NCI-H510A (cell line): ENCODE data around the gene EXOC6.
"Not testable (repeated sequence)": the region's sequence is repeated elsewhere in the genome, so short reads cannot be mapped to it uniquely, and the experiment has no call there.

Experiments used
- DNase-seq: peaks from one replicate; lab custom pipeline; 2025; lab: John Stamatoyannopoulos, UW

The EXOC6 gene

GRCh38 chr10:92946491-92946890 is 98.2 kb downstream of the EXOC6 start:
- DNase-seq, result no peak

DNA sequence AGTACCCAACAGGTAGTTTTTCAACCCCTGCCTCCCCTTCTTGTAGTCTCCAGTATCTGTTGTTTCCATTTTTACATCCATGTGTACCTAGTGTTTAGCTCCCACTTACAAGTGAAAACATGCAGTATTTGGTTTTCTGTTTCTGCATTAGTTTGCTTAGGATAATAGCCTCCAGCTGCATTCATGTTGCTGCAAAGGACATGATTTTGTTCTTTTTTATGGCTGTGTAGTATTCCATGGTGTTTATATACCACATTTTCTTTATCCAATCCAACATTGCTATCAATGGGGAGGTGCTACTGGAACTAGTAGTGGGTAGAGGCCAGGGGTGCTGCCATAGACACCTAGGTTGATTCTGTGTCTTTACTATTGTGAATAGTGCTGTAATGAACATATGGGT is 104.3 kb downstream of the EXOC6 start:
- not testable (repeated sequence) for DNase-seq

DNA sequence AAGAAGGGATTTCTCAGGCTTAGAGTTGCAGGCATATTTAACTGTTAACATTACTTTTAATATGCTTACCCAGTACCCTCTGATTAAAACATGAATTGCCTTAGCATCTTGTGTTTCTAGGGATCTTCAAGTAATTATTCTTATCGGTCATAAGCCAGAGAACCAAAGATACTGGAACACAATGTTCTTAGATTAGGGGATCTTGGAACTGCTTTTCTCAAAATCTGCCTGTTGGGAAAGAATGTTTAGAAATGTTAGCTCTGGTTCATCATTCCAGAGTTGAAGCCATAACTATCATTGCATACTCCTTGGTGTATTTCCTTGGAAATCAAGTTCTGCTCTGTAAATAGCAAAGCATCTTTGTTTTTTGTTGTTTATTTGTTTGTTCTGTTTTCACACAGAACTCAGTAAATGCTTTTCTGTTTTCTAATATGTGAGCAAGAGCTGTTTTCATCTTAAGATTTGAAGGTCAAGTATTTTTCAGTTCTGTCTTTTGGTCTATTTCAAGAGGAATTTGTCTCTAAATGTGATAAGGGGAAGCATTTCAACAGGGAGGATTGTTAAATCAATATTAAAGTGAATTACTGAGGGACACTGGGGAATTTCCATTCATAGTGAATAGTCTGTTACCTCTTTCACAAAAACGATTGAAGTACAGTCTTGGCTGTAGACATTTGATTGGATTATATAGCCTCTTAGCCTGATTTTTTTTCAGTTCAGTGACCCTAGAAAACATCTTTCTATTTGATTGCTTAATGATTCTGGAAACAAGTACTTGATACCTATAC is 109.1 kb downstream of the EXOC6 start:
- DNase-seq, result no peak

DNA sequence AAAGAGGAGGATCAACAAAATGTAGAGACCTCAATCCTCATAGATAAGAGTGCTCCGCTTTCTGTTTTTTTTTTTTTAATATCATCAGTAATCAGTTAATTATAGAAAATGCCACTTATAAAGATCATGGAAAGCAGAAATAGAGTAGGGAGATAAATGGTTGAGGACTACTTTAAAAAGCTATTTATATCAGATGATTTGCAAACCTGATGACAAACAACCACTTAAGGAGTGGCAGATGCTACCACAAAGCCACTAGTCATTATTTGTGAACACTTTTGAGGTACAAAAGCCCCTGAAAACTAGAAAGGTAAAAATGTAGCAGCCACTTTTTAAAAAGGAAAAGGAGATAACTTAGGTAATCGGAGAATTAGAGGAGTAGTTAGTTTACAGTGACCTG is 113.3 kb downstream of the EXOC6 start:
- DNase-seq, result no peak

DNA sequence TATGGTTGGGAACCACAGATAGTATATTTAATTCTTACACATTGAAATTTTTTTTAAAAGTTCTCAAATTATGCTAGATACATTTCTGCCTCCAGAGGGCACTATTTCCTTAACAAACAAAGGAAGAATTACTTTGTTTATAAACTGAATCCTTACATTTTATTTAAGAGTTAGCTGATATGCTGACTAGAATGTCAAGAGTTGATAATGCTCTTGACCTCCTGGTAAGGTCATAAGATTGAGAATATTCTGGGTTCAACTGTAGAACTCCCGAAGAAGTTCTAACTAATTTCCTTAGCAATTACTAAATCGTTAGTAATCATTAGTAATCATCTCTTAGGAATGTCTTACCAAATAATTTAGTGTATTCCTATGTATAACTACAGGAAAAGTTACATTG is 117.0 kb downstream of the EXOC6 start:
- no peak for DNase-seq

GRCh38 chr10:92967641-92968040 is 119.3 kb downstream of the EXOC6 start:
- DNase-seq, result no peak

- no peak for DNase-seq
Observed at GRCh38 chr10:92969151-92969550, 120.8 kb downstream of the EXOC6 start.

DNA sequence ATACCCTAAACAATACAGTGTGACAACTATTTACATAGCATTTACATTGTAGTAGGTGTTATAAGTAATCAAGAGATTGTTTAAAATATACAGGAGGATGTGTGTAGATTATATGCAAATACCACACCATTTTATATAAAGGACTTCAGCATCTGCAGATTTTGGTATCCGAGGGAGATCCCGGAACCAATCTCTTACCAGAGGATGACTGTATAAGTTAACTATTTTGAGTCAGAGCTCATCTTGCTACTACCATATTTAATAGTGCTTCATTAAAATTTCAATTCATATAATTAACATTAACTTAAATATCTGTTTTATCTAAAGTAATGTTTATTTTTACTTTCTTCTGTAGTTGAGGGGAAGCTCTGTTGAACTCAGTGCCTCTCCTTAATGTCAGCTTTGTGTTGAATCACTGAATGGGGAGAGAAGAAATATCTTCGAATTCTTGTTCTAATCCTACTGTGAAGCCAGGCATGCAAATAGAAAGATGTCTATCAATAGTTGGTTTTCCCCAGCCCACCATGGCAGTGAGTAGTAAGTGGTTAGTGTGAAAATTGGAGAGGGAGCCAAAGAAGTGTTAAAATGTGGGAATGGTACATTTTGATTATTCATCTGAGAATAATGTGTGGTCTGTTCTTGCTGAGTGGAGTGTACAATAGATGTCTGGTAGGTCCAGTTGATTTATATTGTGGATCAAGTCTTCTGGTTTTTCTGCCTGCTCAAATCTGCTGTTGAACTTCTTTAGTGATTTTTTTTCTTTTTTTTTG is 122.2 kb downstream of the EXOC6 start:
- no peak for DNase-seq

- DNase-seq, result no peak
Observed at GRCh38 chr10:92972066-92972870, 123.9 kb downstream of the EXOC6 start.

GRCh38 chr10:92972886-92973285 is 124.6 kb downstream of the EXOC6 start:
- no peak for DNase-seq

DNA sequence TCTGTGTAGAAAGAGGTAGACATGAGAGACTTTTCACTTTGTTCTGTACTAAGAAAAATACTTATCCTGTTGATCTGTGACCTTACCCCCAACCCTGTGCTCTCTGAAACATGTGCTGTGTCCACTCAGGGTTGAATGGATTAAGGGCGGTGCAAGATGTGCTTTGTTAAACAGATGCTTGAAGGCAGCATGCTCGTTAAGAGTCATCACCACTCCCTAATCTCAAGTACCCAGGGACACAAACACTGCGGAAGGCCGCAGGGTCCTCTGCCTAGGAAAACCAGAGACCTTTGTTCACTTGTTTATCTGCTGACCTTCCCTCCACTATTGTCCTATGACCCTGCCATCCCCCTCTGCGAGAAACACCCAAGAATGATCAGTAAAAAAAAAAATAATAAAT is 128.0 kb downstream of the EXOC6 start:
- DNase-seq, result not testable (repeated sequence)

DNA sequence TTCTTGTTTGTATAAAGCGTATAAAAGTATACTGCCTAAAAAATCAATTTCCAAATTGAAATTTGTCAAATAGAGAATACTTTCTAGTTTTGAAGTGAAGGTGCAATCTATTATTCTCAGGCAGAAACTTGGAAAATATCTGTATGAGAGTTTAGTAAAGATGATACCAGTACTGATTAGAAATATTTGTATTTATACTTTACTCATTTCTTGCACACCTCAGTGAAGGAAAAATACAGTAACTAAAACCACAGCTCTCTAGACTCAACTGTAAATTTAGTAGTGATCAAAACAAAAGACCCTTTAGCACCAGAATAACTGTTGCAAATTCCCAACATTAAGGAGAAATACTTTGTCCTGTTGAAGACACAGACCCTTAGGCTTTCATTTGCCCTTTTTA is 140.9 kb downstream of the EXOC6 start:
- DNase-seq, result no peak

GRCh38 chr10:92990615-92991014 is 142.3 kb downstream of the EXOC6 start:
- DNase-seq, result no peak

GRCh38 chr10:92991513-92991912 is 143.2 kb downstream of the EXOC6 start:
- no peak for DNase-seq

- no peak for DNase-seq
Observed at GRCh38 chr10:92993699-92994272, 145.5 kb downstream of the EXOC6 start.

- no peak for DNase-seq
Observed at GRCh38 chr10:92995509-92995908, 147.2 kb downstream of the EXOC6 start.

DNA sequence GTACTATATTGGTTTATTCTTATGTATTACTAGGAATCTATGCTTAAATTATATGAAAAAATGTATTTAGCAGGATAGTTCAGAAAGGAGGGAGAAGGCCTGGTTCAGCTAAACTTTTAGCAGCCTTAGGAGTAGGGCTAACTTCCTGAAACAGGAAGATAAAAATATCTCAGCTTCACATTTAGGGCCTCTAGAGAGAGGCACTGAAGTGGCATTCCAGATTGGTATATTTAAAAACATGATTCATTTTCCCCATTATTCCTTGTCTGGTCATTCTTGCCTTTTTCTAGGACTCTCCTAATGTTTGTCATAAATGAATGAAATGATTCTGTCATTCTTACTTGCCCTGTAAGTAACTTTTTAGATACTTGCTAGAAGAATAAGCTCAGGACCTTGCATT is 149.3 kb downstream of the EXOC6 start:
- DNase-seq, result no peak

DNA sequence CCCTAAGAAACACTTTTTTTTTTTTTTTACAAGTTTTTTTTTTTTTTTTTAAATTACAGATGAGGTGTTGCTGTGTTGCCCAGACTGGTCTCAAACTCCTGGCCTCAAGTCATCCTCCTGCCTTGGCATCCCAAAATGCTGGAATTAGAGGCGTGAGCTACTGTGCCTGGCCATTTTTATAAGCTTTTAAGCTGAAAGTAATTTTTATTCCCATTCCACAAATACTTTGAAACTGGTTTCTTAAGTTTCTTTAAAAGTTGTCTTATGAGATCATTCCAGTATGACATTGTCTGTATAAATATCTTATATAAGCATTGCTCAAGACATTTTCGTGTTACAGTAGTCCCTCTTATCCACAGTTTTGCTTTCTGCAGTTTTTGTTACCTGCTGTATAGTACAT is 150.9 kb downstream of the EXOC6 start:
- DNase-seq, result no peak

- no peak for DNase-seq
Observed at GRCh38 chr10:93006435-93007039, 158.2 kb downstream of the EXOC6 start.

- no peak for DNase-seq
Observed at GRCh38 chr10:93015722-93016121, 167.4 kb downstream of the EXOC6 start.

DNA sequence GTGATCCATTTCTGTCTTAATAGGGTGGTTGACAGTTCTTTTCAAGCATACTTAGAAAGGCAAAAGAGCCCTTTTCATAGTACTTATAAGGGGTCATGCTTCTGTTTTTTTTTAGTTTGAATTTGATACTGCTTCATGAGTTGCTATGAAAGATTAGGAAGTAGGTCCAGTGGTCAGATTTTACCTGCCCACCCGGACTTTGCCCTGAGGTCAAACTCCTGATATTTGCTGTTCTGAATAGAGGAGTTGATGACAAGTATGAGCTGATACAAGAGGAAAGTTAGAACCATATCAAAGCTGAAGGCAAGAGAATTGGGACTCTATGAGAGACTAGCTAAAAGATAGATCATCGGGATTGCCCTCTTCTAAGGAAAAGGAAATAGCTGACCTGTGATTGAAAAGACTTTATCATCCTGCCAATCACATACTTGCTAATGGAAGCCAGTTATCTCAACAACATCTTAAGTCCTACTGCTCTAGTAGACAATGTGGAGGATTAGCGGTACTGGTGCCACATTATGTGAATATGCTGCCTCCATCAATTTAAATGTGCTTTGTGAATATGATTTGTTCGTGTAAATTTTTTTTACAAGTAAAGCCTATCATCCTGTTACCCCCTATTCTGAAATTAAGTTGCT is 174.8 kb downstream of the EXOC6 start:
- no peak for DNase-seq
